WTC11 (cell line): ENCODE data around the gene FMR1. TPM values are rescaled to one million over a fixed set of nuclear protein-coding genes. Genes with fewer than 3 reads are reported as not detected.

Experiments used
- ATAC-seq: fragments of 200-7000 bp; cut with Tn5 transposase; 2 replicates; pipeline ENCODE4 v1.10.0; 2021; ENCODE audit warnings: mild to moderate bottlenecking, moderate library complexity
- CTCF ChIA-PET: fragments of 300-600 bp; sonication (Branson Sonifier 250); formaldehyde crosslinking; loops from one replicate; lab custom pipeline; 2021; ENCODE audit warnings: antibody characterized with exemption; lab: Charles Lee
- POLR2A ChIA-PET: fragments of 350-600 bp; sonication (Branson Sonifier 250); formaldehyde crosslinking; loops from one replicate; lab custom pipeline; 2021; ENCODE audit warnings: antibody characterized with exemption; lab: Charles Lee
- DNase-seq: peaks from one replicate; pipeline ENCODE4 v3.0.0; 2021; ENCODE audit warnings: low spot score
- H3K27ac Mint-ChIP-seq: 2 replicates; pipeline ENCODE4 v1.8.0; 2021; ENCODE audit warnings: mixed read lengths
- H3K27me3 Mint-ChIP-seq: 2 replicates; pipeline ENCODE4 v1.8.0; 2021; ENCODE audit warnings: low read depth, mild to moderate bottlenecking, moderate library complexity, mixed read lengths
- H3K36me3 Mint-ChIP-seq: 2 replicates; pipeline ENCODE4 v1.8.0; 2021; ENCODE audit warnings: mixed read lengths
- H3K4me1 Mint-ChIP-seq: 2 replicates; pipeline ENCODE4 v1.8.0; 2022; ENCODE audit warnings: mixed read lengths
- H3K4me3 Mint-ChIP-seq: 2 replicates; pipeline ENCODE4 v1.8.0; 2021; ENCODE audit warnings: mild to moderate bottlenecking, moderate library complexity, mixed read lengths
- H3K9me3 Mint-ChIP-seq: 2 replicates; pipeline ENCODE4 v1.8.0; 2021; ENCODE audit warnings: mixed read lengths
- ATF3 ChIP-seq: sonication (generic); formaldehyde crosslinking; conservative IDR thresholded peaks from 2 replicates; pipeline ENCODE4 v1.8.1; 2022; ENCODE audit warnings: mild to moderate bottlenecking, missing genetic modification reagents
- CTCF ChIP-seq: fragments of 200-600 bp; IDR thresholded peaks from 2 replicates; pipeline ENCODE4 v1.8.0; 2022; ENCODE audit warnings: antibody characterized with exemption
- E2F5 ChIP-seq: sonication (generic); formaldehyde crosslinking; IDR thresholded peaks from 2 replicates; pipeline ENCODE4 v1.8.1; 2022; ENCODE audit warnings: mild to moderate bottlenecking, moderate library complexity, missing genetic modification reagents
- ESRRA ChIP-seq: sonication (generic); formaldehyde crosslinking; IDR thresholded peaks from 2 replicates; pipeline ENCODE4 v1.8.1; 2022; ENCODE audit warnings: mild to moderate bottlenecking, missing genetic modification reagents, borderline replicate concordance
- FOXP1 ChIP-seq: sonication (generic); formaldehyde crosslinking; IDR thresholded peaks from 2 replicates; pipeline ENCODE4 v1.8.0; 2022; ENCODE audit warnings: missing genetic modification reagents, mild to moderate bottlenecking, moderate library complexity, borderline replicate concordance
- GRHL2 ChIP-seq: fragments of 250-450 bp; sonication (Bioruptor Pico); IDR thresholded peaks from 2 replicates; pipeline ENCODE4 v1.8.0; 2022; ENCODE audit warnings: mild to moderate bottlenecking, moderate library complexity; ENCODE audit not compliant: insufficient replicate concordance, severe bottlenecking
- JUN ChIP-seq: sonication (generic); formaldehyde crosslinking; IDR thresholded peaks from 2 replicates; pipeline ENCODE4 v1.8.0; 2023; ENCODE audit warnings: mild to moderate bottlenecking, missing genetic modification reagents
- MLX ChIP-seq: sonication (generic); formaldehyde crosslinking; IDR thresholded peaks from 2 replicates; pipeline ENCODE4 v1.8.1; 2023; ENCODE audit warnings: mild to moderate bottlenecking, missing genetic modification reagents, moderate library complexity
- NR2C2 ChIP-seq: sonication (generic); formaldehyde crosslinking; IDR thresholded peaks from 2 replicates; pipeline ENCODE4 v1.8.0; 2022; ENCODE audit warnings: mild to moderate bottlenecking, missing genetic modification reagents
- OVOL2 ChIP-seq: fragments of 250-450 bp; sonication (Bioruptor Pico); IDR thresholded peaks from 2 replicates; pipeline ENCODE4 v1.9.0; 2021; ENCODE audit warnings: mild to moderate bottlenecking, borderline replicate concordance
- SMAD3 ChIP-seq: sonication (generic); formaldehyde crosslinking; IDR thresholded peaks from 2 replicates; pipeline ENCODE4 v1.8.0; 2022; ENCODE audit warnings: missing genetic modification reagents, mild to moderate bottlenecking, borderline replicate concordance
- ZNF232 ChIP-seq: sonication (generic); formaldehyde crosslinking; IDR thresholded peaks from 2 replicates; pipeline ENCODE4 v1.8.0; 2022; ENCODE audit warnings: mild to moderate bottlenecking, missing genetic modification reagents
- ZNF317 ChIP-seq: sonication (generic); formaldehyde crosslinking; IDR thresholded peaks from 2 replicates; pipeline ENCODE4 v1.8.1; 2023; ENCODE audit warnings: low read depth, mild to moderate bottlenecking, moderate library complexity, missing genetic modification reagents, borderline replicate concordance
- total RNA-seq: library from RNA; stranded (reverse); gene quantifications from 3 replicates; pipeline ENCODE4 v1.2.3, GENCODE V29; 2021
- TF ChIP-seq, protein P1 (sequence below): sonication (generic); formaldehyde crosslinking; IDR thresholded peaks from 2 replicates; pipeline ENCODE4 v1.8.1; 2023; ENCODE audit warnings: mild to moderate bottlenecking, missing genetic modification reagents, borderline replicate concordance
- TF ChIP-seq, protein P2 (sequence below): sonication (generic); formaldehyde crosslinking; IDR thresholded peaks from 2 replicates; pipeline ENCODE4 v1.8.0; 2022; ENCODE audit warnings: mild to moderate bottlenecking, missing genetic modification reagents
- TF ChIP-seq, protein P3 (sequence below): sonication (generic); formaldehyde crosslinking; IDR thresholded peaks from 2 replicates; pipeline ENCODE4 v1.8.0; 2022; ENCODE audit warnings: mild to moderate bottlenecking, missing genetic modification reagents
- TF ChIP-seq, protein P4 (sequence below): sonication (generic); formaldehyde crosslinking; IDR thresholded peaks from 2 replicates; pipeline ENCODE4 v1.8.1; 2022; ENCODE audit warnings: low read depth, missing genetic modification reagents, borderline replicate concordance

The FMR1 gene
- total RNA-seq, 1 experiment from 2014 or later: 32.7 TPM

DNA sequence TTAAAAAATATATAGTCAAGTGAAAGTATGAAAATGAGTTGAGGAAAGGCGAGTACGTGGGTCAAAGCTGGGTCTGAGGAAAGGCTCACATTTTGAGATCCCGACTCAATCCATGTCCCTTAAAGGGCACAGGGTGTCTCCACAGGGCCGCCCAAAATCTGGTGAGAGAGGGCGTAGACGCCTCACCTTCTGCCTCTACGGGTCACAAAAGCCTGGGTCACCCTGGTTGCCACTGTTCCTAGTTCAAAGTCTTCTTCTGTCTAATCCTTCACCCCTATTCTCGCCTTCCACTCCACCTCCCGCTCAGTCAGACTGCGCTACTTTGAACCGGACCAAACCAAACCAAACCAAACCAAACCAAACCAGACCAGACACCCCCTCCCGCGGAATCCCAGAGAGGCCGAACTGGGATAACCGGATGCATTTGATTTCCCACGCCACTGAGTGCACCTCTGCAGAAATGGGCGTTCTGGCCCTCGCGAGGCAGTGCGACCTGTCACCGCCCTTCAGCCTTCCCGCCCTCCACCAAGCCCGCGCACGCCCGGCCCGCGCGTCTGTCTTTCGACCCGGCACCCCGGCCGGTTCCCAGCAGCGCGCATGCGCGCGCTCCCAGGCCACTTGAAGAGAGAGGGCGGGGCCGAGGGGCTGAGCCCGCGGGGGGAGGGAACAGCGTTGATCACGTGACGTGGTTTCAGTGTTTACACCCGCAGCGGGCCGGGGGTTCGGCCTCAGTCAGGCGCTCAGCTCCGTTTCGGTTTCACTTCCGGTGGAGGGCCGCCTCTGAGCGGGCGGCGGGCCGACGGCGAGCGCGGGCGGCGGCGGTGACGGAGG is at the start of gene FMR1 (continued):
- TF ChIP-seq, protein P1, sequence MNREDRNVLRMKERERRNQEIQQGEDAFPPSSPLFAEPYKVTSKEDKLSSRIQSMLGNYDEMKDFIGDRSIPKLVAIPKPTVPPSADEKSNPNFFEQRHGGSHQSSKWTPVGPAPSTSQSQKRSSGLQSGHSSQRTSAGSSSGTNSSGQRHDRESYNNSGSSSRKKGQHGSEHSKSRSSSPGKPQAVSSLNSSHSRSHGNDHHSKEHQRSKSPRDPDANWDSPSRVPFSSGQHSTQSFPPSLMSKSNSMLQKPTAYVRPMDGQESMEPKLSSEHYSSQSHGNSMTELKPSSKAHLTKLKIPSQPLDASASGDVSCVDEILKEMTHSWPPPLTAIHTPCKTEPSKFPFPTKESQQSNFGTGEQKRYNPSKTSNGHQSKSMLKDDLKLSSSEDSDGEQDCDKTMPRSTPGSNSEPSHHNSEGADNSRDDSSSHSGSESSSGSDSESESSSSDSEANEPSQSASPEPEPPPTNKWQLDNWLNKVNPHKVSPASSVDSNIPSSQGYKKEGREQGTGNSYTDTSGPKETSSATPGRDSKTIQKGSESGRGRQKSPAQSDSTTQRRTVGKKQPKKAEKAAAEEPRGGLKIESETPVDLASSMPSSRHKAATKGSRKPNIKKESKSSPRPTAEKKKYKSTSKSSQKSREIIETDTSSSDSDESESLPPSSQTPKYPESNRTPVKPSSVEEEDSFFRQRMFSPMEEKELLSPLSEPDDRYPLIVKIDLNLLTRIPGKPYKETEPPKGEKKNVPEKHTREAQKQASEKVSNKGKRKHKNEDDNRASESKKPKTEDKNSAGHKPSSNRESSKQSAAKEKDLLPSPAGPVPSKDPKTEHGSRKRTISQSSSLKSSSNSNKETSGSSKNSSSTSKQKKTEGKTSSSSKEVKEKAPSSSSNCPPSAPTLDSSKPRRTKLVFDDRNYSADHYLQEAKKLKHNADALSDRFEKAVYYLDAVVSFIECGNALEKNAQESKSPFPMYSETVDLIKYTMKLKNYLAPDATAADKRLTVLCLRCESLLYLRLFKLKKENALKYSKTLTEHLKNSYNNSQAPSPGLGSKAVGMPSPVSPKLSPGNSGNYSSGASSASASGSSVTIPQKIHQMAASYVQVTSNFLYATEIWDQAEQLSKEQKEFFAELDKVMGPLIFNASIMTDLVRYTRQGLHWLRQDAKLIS: no peak
- no peak for TF ChIP-seq SMAD3 (CRISPR knock-in tag)
- TF ChIP-seq OVOL2 (CRISPR knock-in tag): no peak
- TF ChIP-seq ZNF317: no peak
- TF ChIP-seq, protein P2, sequence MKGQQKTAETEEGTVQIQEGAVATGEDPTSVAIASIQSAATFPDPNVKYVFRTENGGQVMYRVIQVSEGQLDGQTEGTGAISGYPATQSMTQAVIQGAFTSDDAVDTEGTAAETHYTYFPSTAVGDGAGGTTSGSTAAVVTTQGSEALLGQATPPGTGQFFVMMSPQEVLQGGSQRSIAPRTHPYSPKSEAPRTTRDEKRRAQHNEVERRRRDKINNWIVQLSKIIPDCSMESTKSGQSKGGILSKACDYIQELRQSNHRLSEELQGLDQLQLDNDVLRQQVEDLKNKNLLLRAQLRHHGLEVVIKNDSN: peak; percentile 87
- TF ChIP-seq, protein P3, sequence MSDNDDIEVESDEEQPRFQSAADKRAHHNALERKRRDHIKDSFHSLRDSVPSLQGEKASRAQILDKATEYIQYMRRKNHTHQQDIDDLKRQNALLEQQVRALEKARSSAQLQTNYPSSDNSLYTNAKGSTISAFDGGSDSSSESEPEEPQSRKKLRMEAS (CRISPR knock-in tag): peak; percentile 70; the same call in 1 of the 2 replicates
- TF ChIP-seq, protein P4, sequence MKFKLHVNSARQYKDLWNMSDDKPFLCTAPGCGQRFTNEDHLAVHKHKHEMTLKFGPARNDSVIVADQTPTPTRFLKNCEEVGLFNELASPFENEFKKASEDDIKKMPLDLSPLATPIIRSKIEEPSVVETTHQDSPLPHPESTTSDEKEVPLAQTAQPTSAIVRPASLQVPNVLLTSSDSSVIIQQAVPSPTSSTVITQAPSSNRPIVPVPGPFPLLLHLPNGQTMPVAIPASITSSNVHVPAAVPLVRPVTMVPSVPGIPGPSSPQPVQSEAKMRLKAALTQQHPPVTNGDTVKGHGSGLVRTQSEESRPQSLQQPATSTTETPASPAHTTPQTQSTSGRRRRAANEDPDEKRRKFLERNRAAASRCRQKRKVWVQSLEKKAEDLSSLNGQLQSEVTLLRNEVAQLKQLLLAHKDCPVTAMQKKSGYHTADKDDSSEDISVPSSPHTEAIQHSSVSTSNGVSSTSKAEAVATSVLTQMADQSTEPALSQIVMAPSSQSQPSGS: no peak
- no peak for TF ChIP-seq E2F5 (CRISPR knock-in tag)
- no peak for TF ChIP-seq MLX (CRISPR knock-in tag)
- TF ChIP-seq ATF3 (CRISPR knock-in tag): no peak
- no peak for TF ChIP-seq ZNF232 (CRISPR knock-in tag)
- no peak for TF ChIP-seq JUN (CRISPR knock-in tag)
- TF ChIP-seq GRHL2: no peak
- no peak for TF ChIP-seq FOXP1
- no peak for TF ChIP-seq ESRRA (CRISPR knock-in tag)
- no peak for TF ChIP-seq NR2C2 (CRISPR knock-in tag)

DNA sequence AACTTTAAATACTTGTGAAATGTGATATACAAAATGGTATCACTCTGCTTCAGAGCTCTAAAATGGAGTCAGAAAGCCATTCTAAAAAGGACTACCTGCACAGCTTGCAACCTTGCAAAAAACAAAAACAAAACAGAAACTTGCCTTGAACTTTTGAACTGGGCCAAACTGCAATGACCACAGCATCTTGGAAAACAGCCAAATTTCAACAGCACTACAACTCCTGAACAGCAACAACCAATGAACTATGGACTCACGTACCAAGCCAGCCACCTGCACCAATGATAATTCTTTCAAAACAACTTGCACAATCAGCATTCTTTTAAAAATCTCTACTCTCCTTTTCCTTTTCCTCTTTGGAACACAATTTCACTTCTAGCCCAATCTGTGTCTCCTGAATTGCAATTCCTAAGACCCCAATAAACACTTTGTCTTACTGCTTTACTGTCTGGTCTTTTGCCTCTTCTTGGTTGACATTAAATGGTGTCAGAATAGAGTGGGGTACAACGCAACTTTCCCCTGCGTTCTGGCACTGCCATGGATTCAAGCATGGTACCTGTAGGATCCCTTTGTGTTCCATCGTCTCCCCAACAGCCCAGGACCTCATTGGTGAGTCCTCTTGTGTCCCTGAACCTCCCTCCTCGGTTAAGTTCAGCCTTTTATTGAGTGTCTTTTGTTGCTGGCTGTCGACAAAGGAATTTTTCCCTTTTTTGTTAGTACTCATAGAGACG is 35.7 kb upstream of the FMR1 start:
- peaks cover 21% of the 10 kb centered on the region for H3K36me3 Mint-ChIP-seq
- POLR2A ChIA-PET: no interaction called here
- H3K4me1 Mint-ChIP-seq: no peaks in the 10 kb centered on the region
- no peak overlapping the region for H3K4me3 Mint-ChIP-seq
- DNase-seq (no peak), ATAC-seq (no peak)
- CTCF ChIA-PET: no interaction called here
- no peak overlapping the region for H3K27ac Mint-ChIP-seq
- no peak for TF ChIP-seq SMAD3 (CRISPR knock-in tag)
- TF ChIP-seq, protein P3 (CRISPR knock-in tag): no peak
- no peak for TF ChIP-seq CTCF
- H3K27me3 Mint-ChIP-seq: no peaks in the 10 kb centered on the region; the same call in 1 of the 2 replicates
- peaks cover 55% of the 10 kb centered on the region for H3K9me3 Mint-ChIP-seq
